ENCODE measurements around the gene GDAP2. TPM values are rescaled to one million over a fixed set of nuclear protein-coding genes. Genes with fewer than 3 reads are reported as not detected.

Gene GDAP2
- total and polyA plus RNA-seq, 8 donors = 3.5 to 51.4 (median 24.1) TPM

- Histone ChIP-seq H3K9me3 (no peaks in the 10 kb centered on the region), H3K27ac (no peak overlapping the region)
- intact Hi-C loops (cut with DNase I; ENCODE audit: low total_unique reads) = no loop called here
These were observed 10.0 kb downstream of the GDAP2 start for GRCh38 chr1:117919376-117919775.

GRCh38 chr1:117911051-117911450 is 18.4 kb downstream of the GDAP2 start:
- H3K36me3 ChIP-seq = peaks cover 26 to 100% (median 97%) of the 10 kb centered on the region in 4 donors
- no peaks in the 10 kb centered on the region for H3K9me3 ChIP-seq
- no peak for DNase-seq
- no peak overlapping the region for H3K27ac ChIP-seq
- intact Hi-C loops (cut with DNase I; ENCODE audit: low total_unique reads) = no loop called here
- TF ChIP-seq, protein P1, sequence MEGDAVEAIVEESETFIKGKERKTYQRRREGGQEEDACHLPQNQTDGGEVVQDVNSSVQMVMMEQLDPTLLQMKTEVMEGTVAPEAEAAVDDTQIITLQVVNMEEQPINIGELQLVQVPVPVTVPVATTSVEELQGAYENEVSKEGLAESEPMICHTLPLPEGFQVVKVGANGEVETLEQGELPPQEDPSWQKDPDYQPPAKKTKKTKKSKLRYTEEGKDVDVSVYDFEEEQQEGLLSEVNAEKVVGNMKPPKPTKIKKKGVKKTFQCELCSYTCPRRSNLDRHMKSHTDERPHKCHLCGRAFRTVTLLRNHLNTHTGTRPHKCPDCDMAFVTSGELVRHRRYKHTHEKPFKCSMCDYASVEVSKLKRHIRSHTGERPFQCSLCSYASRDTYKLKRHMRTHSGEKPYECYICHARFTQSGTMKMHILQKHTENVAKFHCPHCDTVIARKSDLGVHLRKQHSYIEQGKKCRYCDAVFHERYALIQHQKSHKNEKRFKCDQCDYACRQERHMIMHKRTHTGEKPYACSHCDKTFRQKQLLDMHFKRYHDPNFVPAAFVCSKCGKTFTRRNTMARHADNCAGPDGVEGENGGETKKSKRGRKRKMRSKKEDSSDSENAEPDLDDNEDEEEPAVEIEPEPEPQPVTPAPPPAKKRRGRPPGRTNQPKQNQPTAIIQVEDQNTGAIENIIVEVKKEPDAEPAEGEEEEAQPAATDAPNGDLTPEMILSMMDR (IDR thresholded peaks at IDR 0.05) = no peak
- no peak overlapping the region for H3K4me3 ChIP-seq
- H3K27me3 ChIP-seq = no peaks in the 10 kb centered on the region
- H3K4me1 ChIP-seq = no peaks in the 10 kb centered on the region

More at GRCh38 chr1:117919376-117919775, 10.0 kb downstream of the GDAP2 start:
- Histone ChIP-seq H3K27me3 (no peaks in the 10 kb centered on the region), H3K4me3 (no peak overlapping the region), H3K4me1 (no peaks in the 10 kb centered on the region), H3K36me3 (peaks cover 12 to 68% (median 61%) of the 10 kb centered on the region in 4 donors)
- no peak for DNase-seq
- TF ChIP-seq POLR2A (IDR thresholded peaks at IDR 0.05) (no peak), POLR2AphosphoS5 (IDR thresholded peaks at IDR 0.05) (no peak), EP300 (IDR thresholded peaks at IDR 0.05) (no peak)
- TF ChIP-seq, protein P1 (IDR thresholded peaks at IDR 0.05) = no peak

DNA sequence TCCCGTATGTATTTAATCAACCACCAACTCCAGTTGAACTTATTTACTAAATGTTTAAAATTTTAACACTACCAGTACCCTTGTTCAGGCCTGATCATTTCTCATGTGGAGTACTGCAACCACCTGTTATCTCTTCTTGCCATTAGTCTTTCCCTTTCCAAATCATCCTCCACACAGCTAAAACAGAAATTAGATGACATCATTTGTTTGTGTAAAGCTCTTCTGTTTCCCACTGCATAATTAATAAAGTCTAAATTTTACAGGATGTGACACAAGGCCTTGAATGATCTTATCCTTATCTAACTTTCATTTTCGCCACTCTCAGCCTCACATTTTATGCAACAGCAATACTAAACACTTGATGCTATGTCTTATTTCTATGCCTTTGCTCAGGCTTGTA is 24.4 kb downstream of the GDAP2 start:
- TF ChIP-seq EP300 (IDR thresholded peaks at IDR 0.05) (no peak), POLR2A (IDR thresholded peaks at IDR 0.05) (no peak), POLR2AphosphoS5 (IDR thresholded peaks at IDR 0.05) (no peak)
- TF ChIP-seq, protein P1 (IDR thresholded peaks at IDR 0.05) = no peak
- Histone ChIP-seq H3K9me3 (no peaks in the 10 kb centered on the region), H3K4me1 (no peaks in the 10 kb centered on the region), H3K27ac (no peak overlapping the region), H3K36me3 (peaks cover 12 to 100% (median 93%) of the 10 kb centered on the region in 4 donors), H3K4me3 (no peak overlapping the region), H3K27me3 (no peaks in the 10 kb centered on the region)
- WGBS, 5 donors = 85 to 97% (median 92%) methylated on average over 2 of the region's 2 CpGs
- no peak for DNase-seq
- intact Hi-C loops (cut with DNase I; ENCODE audit: low total_unique reads) = no loop called here

- H3K27me3 ChIP-seq = no peaks in the 10 kb centered on the region
- H3K4me3 ChIP-seq = no peak overlapping the region
- WGBS, 5 donors = 77 to 90% (median 80%) methylated on average over 3 of the region's 3 CpGs
- H3K9me3 ChIP-seq = no peaks in the 10 kb centered on the region
- H3K27ac ChIP-seq = no peak overlapping the region
- peaks cover 12 to 95% (median 91%) of the 10 kb centered on the region in 4 donors for H3K36me3 ChIP-seq
- no peak for DNase-seq
- TF ChIP-seq POLR2AphosphoS5 (IDR thresholded peaks at IDR 0.05) (no peak), EP300 (IDR thresholded peaks at IDR 0.05) (no peak), POLR2A (IDR thresholded peaks at IDR 0.05) (no peak)
- TF ChIP-seq, protein P1 (IDR thresholded peaks at IDR 0.05) = no peak
- H3K4me1 ChIP-seq = no peaks in the 10 kb centered on the region
- intact Hi-C loops (cut with DNase I; ENCODE audit: low total_unique reads) = no loop called here
These were observed 24.9 kb downstream of the GDAP2 start for GRCh38 chr1:117904485-117904884.

Data from stomach (tissue), 9 donors.